Heart right ventricle (tissue), 16 donors: Measurements from ENCODE around the gene PAFAH1B1. TPM values are rescaled to one million over a fixed set of nuclear protein-coding genes. Genes with fewer than 3 reads are reported as not detected.
A peak's percentile ranks its signal among the peaks of the same experiment; 100 is the strongest.

ENCODE experiments used
- ATAC-seq, 8 donors: fragments of 200-7000 bp; cut with Tn5 transposase; one replicate each; pipeline ENCODE4 v1.9.1; 2020; ENCODE audit warnings: mild to moderate bottlenecking in 8 of 8, moderate library complexity in 8 of 8, moderate number of reproducible peaks in 1 of 8
- DNase-seq, 2 donors: peaks; one replicate each; pipeline ENCODE4 v3.0.0-alpha.2; 2020
- H3K27ac ChIP-seq, 10 donors: fragments of 200-600 bp; sonication (generic) in 2 of 10; one replicate each; pipeline versions ENCODE4 v1.5.0 to v1.8.0; 2020 to 2022; ENCODE audit warnings: mild to moderate bottlenecking in 3 of 10
- H3K27me3 ChIP-seq, 7 donors: fragments of 200-600 bp; one replicate each; pipeline ENCODE4 v1.8.0; 2021 to 2022; ENCODE audit warnings: mild to moderate bottlenecking in 2 of 7
- H3K36me3 ChIP-seq, 9 donors: fragments of 200-600 bp; sonication (generic) in 1 of 9; one replicate each; pipeline versions ENCODE4 v1.5.0 to v1.8.0; 2020 to 2022; ENCODE audit warnings: mild to moderate bottlenecking in 2 of 9
- H3K4me1 ChIP-seq, 9 donors: fragments of 200-600 bp; sonication (generic) in 1 of 9; one replicate each; pipeline versions ENCODE4 v1.5.0 to v1.8.0; 2020 to 2022; ENCODE audit warnings: mild to moderate bottlenecking in 4 of 9
- H3K4me3 ChIP-seq, 10 donors: fragments of 200-600 bp; sonication (generic) in 2 of 10; one replicate each; pipeline versions ENCODE4 v1.5.0 to v1.8.0; 2020 to 2022; ENCODE audit warnings: mild to moderate bottlenecking in 7 of 10, moderate library complexity in 2 of 10
- H3K9me3 ChIP-seq, 11 donors: fragments of 200-600 bp in 10 of 11; sonication (generic) in 2 of 11; one replicate each; pipeline versions ENCODE4 v1.5.0 to v1.8.0; 2013 to 2022; ENCODE audit warnings: mild to moderate bottlenecking in 2 of 11, control low read depth in 1 of 11, moderate library complexity in 1 of 11
- CTCF ChIP-seq, 9 donors: fragments of 200-600 bp; sonication (generic) in 2 of 9; IDR thresholded peaks; one replicate each; pipeline versions ENCODE4 v1.5.0 to v1.8.0; 2021 to 2022; ENCODE audit warnings: antibody characterized with exemption in 9 of 9, mild to moderate bottlenecking in 5 of 9, moderate library complexity in 1 of 9
- WGBS, 2 donors: extraction: QIAGEN DNeasy Blood & Tissue Kit; methylation state at CpG; one replicate each; pipeline ENCODE4 v1.1.7; 2013; ENCODE audit warnings: inconsistent platforms in 1 of 2; 5-methylcytosine and 5-hydroxymethylcytosine counted together
- intact Hi-C, 10 donors: fragments of 100-400 bp; cut with DNase I; formaldehyde crosslinking; loops; one replicate each; pipeline versions ENCODE4 v1.11.1 to v1.14.2; 2022
- polyA plus RNA-seq, 2 donors: library from polyadenylated mRNA; stranded (reverse); fragments of 200-250 nt; gene quantifications; one replicate each; pipeline ENCODE4 v1.2.3, GENCODE V29; 2013
- total RNA-seq, 10 donors: library from RNA; stranded (reverse); fragmentation: NEBNext Ultra II Directional in 3 of 10; extraction: Animal tissue kit (Norgen Biotek cat#: 25700) in 3 of 10; gene quantifications; one replicate each; pipeline versions ENCODE4 v1.2.1 to v1.2.4, GENCODE V29; 2021 to 2023
- donor health status: Arrhythmogenic right ventricular cardiomyopathy.
- donor health status: ischemic (EF 13 %, LVEDD 7.1; RV severe dilation, severe dysfunction).
- donor health status: healthy with polysubstance abuse.
- donor health status: DM: no; HTN: yes; CAD: no.
- donor health status: DM: no; HTN: no; CAD: no.
- donor health status: ischemic (EF 25% LVEDD 6.9; RV normal size, moderate dysfunction).
- donor health status: ischemic (EF 25% LVEDD 5.7; RV mildly dilated, moderate dysfunction).
- donor health status: healthy.
- donor health status: DM: yes; HTN: yes; CAD: no.
- donor health status: Ischemic cardiomyopathy.
- donor health status: ischemic (EF 35%, LVEDD 5.7; RV mildly dilated, moderate dysfunction).
- donor health status: nonischemic (EF 11% LVEDD 7.7; RV severe dilation, severe dysfunction).
- donor health status: DM: yes; HTN: yes; CAD: no.
- donor health status: PGD.
- donor health status: ischemic (EF 29% LVEDD 5.4; RV normal size, mild dysfunction).
- donor health status: nonischemic (EF 23%, LVEDD 6.1; RV moderate dilation, normal function).

Gene PAFAH1B1
- total and polyA plus RNA-seq, 12 donors = 39.3 to 155 (median 130) TPM

DNA sequence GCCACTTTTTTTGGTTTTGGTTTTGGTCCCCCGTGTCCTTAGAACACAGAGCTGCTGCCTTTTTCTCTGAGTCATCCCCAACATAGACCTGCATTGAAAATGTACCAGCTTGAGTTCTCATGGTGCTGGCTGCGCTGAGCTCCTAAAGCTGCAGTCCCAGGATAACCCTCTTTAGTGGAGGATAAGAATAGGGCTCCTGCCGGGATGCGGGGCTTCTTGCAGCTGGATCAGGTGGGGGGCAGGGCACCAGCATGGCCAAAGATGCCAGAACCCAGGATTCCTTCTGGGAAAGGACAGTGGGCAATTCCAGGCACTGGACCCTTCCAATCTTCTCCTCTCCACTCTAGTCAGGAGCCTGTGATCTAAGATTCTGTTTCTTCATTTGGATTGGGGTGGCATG is 126.4 kb downstream of the PAFAH1B1 start:
- ATAC-seq (no peak), DNase-seq (no peak)
- Histone ChIP-seq H3K27me3 (peaks cover 0 to 16% (median 0%) of the 10 kb centered on the region in 7 donors), H3K4me3 (no peak overlapping the region), H3K9me3 (no peaks in the 10 kb centered on the region), H3K27ac (no peak overlapping the region), H3K4me1 (peaks cover 0 to 9% (median 2%) of the 10 kb centered on the region in 9 donors), H3K36me3 (peaks cover 0 to 5% (median 0%) of the 10 kb centered on the region in 9 donors)
- intact Hi-C loops = no loop called here
- 62 to 71% methylated on average over 4 of the region's 4 CpGs for WGBS, 2 donors
- no peak for TF ChIP-seq CTCF (IDR thresholded peaks at IDR 0.05)

GRCh38 chr17:2721603-2722002 is 128.1 kb downstream of the PAFAH1B1 start:
- no peak for DNase-seq
- Histone ChIP-seq H3K4me1 (peaks cover 0 to 12% (median 8%) of the 10 kb centered on the region in 9 donors), H3K9me3 (no peaks in the 10 kb centered on the region), H3K4me3 (no peak overlapping the region), H3K27ac (no peak overlapping the region), H3K36me3 (peaks cover 0 to 3% (median 0%) of the 10 kb centered on the region in 9 donors), H3K27me3 (peaks cover 0 to 33% (median 0%) of the 10 kb centered on the region in 7 donors)
- no peak for ATAC-seq
- TF ChIP-seq CTCF (IDR thresholded peaks at IDR 0.05) = no peak
- WGBS, 2 donors = 55 to 77% methylated on average over 4 of the region's 4 CpGs
- intact Hi-C loops = no loop called here

DNA sequence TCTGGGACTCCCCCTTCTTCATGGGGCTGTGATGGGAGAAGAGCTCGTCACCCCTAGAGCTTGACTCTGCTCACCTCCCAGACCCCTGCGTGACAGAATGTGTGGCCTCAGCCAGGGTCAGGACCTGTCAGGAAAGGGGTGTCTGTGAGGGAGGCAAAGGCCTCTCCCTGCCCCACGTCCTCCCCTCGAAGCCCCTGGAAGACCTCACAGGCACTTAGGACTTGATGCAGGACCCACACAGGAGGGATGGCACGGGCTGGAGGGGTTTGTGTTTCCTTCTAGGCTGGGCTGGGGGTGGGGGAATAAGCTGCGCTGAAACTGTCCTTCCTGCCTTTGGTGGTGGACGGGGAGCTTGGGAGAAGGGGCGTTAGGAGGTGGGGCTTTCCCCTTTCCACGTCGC is 129.2 kb downstream of the PAFAH1B1 start:
- Histone ChIP-seq H3K27ac (no peak overlapping the region), H3K9me3 (no peaks in the 10 kb centered on the region), H3K27me3 (peaks cover 0 to 34% (median 6%) of the 10 kb centered on the region in 7 donors), H3K4me1 (peaks cover 0 to 12% (median 8%) of the 10 kb centered on the region in 9 donors), H3K36me3 (peaks cover 0 to 3% (median 0%) of the 10 kb centered on the region in 9 donors), H3K4me3 (no peak overlapping the region)
- ATAC-seq = no peak
- intact Hi-C loops = no loop called here
- WGBS, 2 donors = 54 to 62% methylated on average over 10 of the region's 10 CpGs
- no peak for TF ChIP-seq CTCF (IDR thresholded peaks at IDR 0.05)
- DNase-seq = no peak

- WGBS, 2 donors = 12 to 13% methylated on average over 18 of the region's 18 CpGs
- peak overlapping the region; percentile 38 to 82 (median 73) for H3K27ac ChIP-seq
- peak in 7 of 8 donors; percentile 29 to 63 (median 49) for ATAC-seq
These were observed 130.1 kb downstream of the PAFAH1B1 start for GRCh38 chr17:2723505-2723996.

More at GRCh38 chr17:2723505-2723996, 130.1 kb downstream of the PAFAH1B1 start:
- Histone ChIP-seq H3K4me3 (peak overlapping the region in 9 of 10 donors; percentile 27 to 57 (median 49)), H3K9me3 (no peaks in the 10 kb centered on the region), H3K4me1 (peaks cover 0 to 12% (median 8%) of the 10 kb centered on the region in 9 donors), H3K27me3 (peaks cover 0 to 34% (median 6%) of the 10 kb centered on the region in 7 donors), H3K36me3 (peaks cover 0 to 3% (median 0%) of the 10 kb centered on the region in 9 donors)
- intact Hi-C loops = no loop called here
- no peak for TF ChIP-seq CTCF (IDR thresholded peaks at IDR 0.05)
- DNase-seq = no peak
